Transverse colon (tissue), 4 donors: Measurements from ENCODE around the gene ZNF431. TPM values are rescaled to one million over a fixed set of nuclear protein-coding genes. Genes with fewer than 3 reads are reported as not detected.

Source experiments
- DNase-seq: peaks from one replicate; pipeline ENCODE4 v3.0.0-alpha.2; 2019
- H3K27ac ChIP-seq, 4 donors: fragments of 200-600 bp; sonication (generic); 2 replicates each; pipeline ENCODE4 v1.5.1; 2016 to 2018; ENCODE audit warnings: inconsistent platforms in 4 of 4
- H3K27me3 ChIP-seq: fragments of 200-600 bp; sonication (generic); 2 replicates; pipeline ENCODE4 v1.5.1; 2017; ENCODE audit warnings: inconsistent platforms
- H3K36me3 ChIP-seq, 4 donors: fragments of 200-600 bp; sonication (generic); 2 replicates each; pipeline ENCODE4 v1.5.1; 2017 to 2019; ENCODE audit warnings: inconsistent platforms in 4 of 4
- H3K4me1 ChIP-seq, 4 donors: fragments of 200-600 bp; sonication (generic); 2 replicates each; pipeline ENCODE4 v1.5.1; 2017 to 2020; ENCODE audit warnings: inconsistent platforms in 4 of 4
- H3K4me3 ChIP-seq, 4 donors: fragments of 200-600 bp; sonication (generic); 1 replicate in 1 of 4; 2 replicates in 3 of 4; pipeline versions ENCODE4 v1.5.1 to v1.6.1; 2017 to 2019; ENCODE audit warnings: inconsistent platforms in 4 of 4
- H3K9me3 ChIP-seq, 2 donors: fragments of 200-600 bp; sonication (generic); 2 replicates each; pipeline ENCODE4 v1.5.1; 2017 to 2019; ENCODE audit warnings: inconsistent platforms in 2 of 2
- EP300 ChIP-seq: sonication (generic); formaldehyde crosslinking; IDR thresholded peaks from one replicate; pipeline ENCODE4 v1.6.1; 2017; ENCODE audit warnings: antibody characterized with exemption, low read depth
- POLR2A ChIP-seq: fragments of 450-650 bp; IDR thresholded peaks from one replicate; pipeline ENCODE4 v1.6.1; 2016; ENCODE audit warnings: antibody characterized with exemption, mild to moderate bottlenecking, moderate library complexity
- POLR2AphosphoS5 ChIP-seq, 3 donors: sonication (generic); formaldehyde crosslinking; IDR thresholded peaks; one replicate each; pipeline ENCODE4 v1.6.1; 2016; ENCODE audit warnings: antibody characterized with exemption in 3 of 3
- WGBS, 2 donors: methylation state at CpG; one replicate each; pipeline ENCODE4 v1.1.5; 2018; ENCODE audit warnings: low coverage in 1 of 2; 5-methylcytosine and 5-hydroxymethylcytosine counted together
- in situ Hi-C, 4 donors: fragments of 200-750 bp; cut with MboI; loops; one replicate each; pipeline versions ENCODE4 v1.15.0 to v1.15.1; 2017; ENCODE audit warnings: low sequenced_read_pairs in 3 of 4, low pct_ligation_motif_present in 1 of 4, low pct_unique_long_range_greater_than_20kb in 1 of 4
- intact Hi-C: fragments of 100-400 bp; cut with DNase I; formaldehyde crosslinking; loops from one replicate; pipeline ENCODE4 v1.15.1; 2023; ENCODE audit warnings: low total_unique reads
- total RNA-seq, 4 donors: library from RNA; depleted of rRNA; stranded (reverse); fragments of >200 nt; gene quantifications; one replicate each; pipeline ENCODE4 v1.1.0, GENCODE V29; 2016
- TF ChIP-seq, protein P1 (sequence below), 5 experiments: fragments of 200-600 bp in 3 of 5; fragments of 450-650 bp in 2 of 5; sonication (generic) in 3 of 5; IDR thresholded peaks; 1 replicate in 2 of 5; 2 replicates in 3 of 5; pipeline ENCODE4 v1.5.1; 2016 to 2017; ENCODE audit warnings: antibody characterized with exemption in 5 of 5, inconsistent platforms in 3 of 5, mild to moderate bottlenecking in 2 of 5, moderate library complexity in 1 of 5

The ZNF431 gene
- 10 to 100 TPM in 3 of 4 donors, 1 to 10 TPM in 1; 7.4 to 18.0 (median 17.4) TPM for total RNA-seq

DNA sequence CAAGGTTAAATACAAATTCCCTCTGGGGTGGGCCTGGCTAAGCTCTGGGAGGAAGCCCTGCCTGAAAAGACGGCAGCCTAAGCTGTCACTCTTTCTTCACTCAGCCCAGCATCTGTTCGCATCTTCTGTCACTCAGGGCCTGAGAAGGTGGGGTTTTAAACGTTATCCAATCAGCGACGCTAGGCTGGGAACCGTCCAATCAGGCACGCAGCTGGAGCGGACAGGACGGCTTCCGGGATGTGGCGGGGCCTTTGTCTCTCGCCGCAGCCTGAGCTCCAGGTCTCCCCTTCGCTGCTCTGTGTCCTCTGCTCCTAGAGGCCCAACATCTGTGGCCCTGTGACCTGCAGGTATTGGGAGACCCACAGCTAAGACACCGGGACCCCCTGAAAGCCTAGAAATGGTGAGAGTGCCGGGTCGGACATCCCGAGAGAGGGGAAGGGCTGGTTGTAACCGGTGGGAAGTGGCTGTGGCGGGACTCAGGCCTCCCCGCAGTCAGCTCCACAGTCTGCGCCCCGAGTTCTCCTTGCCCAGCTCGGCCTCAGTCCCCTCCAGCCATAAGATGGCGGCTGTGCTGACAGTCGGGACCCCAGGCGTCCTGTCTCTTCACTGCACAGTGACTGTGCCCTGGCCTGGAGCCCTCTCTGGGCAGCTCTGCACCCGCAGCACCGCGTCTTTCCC is at the start of gene ZNF431:
TSS of gene ZNF431 (plus strand) at position 254 of the 678 bp plus-strand sequence. CDS start at position 398, 144 bp downstream.
- Histone ChIP-seq H3K27ac (peak within 1 kb of the TSS; percentile 74 to 87 (median 81)), H3K4me3 (peak within 1 kb of the TSS; percentile 52 to 80 (median 68)), H3K27me3 (no peaks in the 10 kb centered on the region), H3K4me1 (peaks cover 0 to 12% (median 6%) of the 10 kb centered on the region in 4 donors), H3K9me3 (no peaks in the 10 kb centered on the region), H3K36me3 (peaks cover 0 to 19% (median 2%) of the 10 kb centered on the region in 4 donors)
- TF ChIP-seq POLR2A, result peak; percentile 76
- TF ChIP-seq, protein P1, sequence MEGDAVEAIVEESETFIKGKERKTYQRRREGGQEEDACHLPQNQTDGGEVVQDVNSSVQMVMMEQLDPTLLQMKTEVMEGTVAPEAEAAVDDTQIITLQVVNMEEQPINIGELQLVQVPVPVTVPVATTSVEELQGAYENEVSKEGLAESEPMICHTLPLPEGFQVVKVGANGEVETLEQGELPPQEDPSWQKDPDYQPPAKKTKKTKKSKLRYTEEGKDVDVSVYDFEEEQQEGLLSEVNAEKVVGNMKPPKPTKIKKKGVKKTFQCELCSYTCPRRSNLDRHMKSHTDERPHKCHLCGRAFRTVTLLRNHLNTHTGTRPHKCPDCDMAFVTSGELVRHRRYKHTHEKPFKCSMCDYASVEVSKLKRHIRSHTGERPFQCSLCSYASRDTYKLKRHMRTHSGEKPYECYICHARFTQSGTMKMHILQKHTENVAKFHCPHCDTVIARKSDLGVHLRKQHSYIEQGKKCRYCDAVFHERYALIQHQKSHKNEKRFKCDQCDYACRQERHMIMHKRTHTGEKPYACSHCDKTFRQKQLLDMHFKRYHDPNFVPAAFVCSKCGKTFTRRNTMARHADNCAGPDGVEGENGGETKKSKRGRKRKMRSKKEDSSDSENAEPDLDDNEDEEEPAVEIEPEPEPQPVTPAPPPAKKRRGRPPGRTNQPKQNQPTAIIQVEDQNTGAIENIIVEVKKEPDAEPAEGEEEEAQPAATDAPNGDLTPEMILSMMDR (IDR thresholded peaks at IDR 0.05), result no peak
- no peak for TF ChIP-seq EP300
- TF ChIP-seq POLR2AphosphoS5 (IDR thresholded peaks at IDR 0.05), result peak; percentile 70 to 80 (median 72)
- in situ Hi-C loops (loop anchor here in 1 of 4 donors (10.0 kb wide), 1 partner anchor 57 kb away; the partner anchor contains the start of gene ZNF714), intact Hi-C loops (loop anchor here (5.0 kb wide), 1 partner anchor 220 kb away; the partner anchor contains the start of gene ZNF85)
- peak; percentile 93 for DNase-seq
- WGBS, 2 donors, result 0% methylated on average over 1 to 21 of the region's 30 CpGs

DNA sequence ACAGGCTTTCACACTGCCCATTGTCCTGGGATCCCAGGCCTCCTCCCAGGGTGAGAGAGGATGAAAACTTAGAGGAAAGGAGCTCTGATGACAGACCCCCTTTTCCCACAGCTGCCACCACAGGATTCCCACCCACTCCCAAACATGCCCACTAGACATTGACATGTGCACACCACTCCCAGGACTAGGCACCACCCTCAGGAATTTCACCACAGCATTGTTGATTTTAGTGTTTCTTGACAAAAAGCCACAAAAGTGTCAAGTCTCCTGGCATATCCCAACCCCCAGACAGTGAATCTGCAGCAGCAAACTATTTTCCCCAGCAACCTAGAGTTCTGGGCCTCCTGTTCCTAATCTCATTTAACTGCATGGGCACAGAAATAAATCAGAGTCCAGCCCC is 49.7 kb upstream of the ZNF431 start:
- intact Hi-C loops (no loop called here), in situ Hi-C loops (loop anchor here in 2 of 4 donors (5.0 to 10.0 kb wide), 2 partner anchors 60 to 63 kb away; no protein-coding TSS in a partner anchor)
- Histone ChIP-seq H3K27ac (peak overlapping the region in 1 of 4 donors; percentile 29), H3K36me3 (no peaks in the 10 kb centered on the region), H3K4me3 (no peak overlapping the region), H3K4me1 (peaks cover 0 to 4% (median 0%) of the 10 kb centered on the region in 4 donors), H3K9me3 (no peaks in the 10 kb centered on the region), H3K27me3 (no peaks in the 10 kb centered on the region)
- DNase-seq, result no peak
- TF ChIP-seq EP300 (no peak), POLR2AphosphoS5 (IDR thresholded peaks at IDR 0.05) (no peak), POLR2A (no peak)
- TF ChIP-seq, protein P1 (IDR thresholded peaks at IDR 0.05), result no peak

DNA sequence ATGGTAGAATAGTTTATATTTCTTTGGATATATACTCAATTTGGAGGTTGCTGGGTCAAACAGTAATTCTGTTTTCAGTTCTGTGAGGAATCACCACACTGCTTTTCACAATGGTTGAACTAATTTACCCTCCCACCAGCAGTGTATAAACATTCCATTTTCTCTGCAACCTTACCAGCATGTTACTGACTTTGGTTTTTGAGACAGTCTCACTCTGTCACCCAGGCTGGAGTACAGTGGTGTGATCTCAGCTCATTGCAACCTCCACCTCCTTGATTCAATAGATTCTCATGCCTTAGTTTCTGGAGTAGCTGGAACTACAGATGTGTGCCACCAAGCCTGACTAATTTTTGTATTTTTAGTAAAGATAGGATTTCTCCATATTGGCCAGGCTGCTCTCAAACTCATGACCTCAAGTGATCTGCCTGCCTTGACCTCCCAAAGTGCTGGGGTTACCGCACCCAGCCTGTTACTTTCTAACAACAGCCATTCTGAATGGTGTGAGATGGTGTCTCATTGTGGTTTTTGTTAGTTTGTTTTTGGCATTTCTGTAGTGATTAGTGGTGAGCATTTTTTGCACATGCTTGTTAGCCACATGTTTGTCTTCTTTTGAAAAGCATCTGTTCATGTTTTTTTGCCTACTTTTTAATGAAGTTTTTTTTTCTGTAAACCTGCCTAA is 47.4 kb upstream of the ZNF431 start:
- intact Hi-C loops (no loop called here), in situ Hi-C loops (loop anchor here in 2 of 4 donors (5.0 to 10.0 kb wide), 2 partner anchors 58 to 60 kb away; no protein-coding TSS in a partner anchor)
- Histone ChIP-seq H3K27ac (no peak overlapping the region), H3K4me1 (peaks cover 0 to 4% (median 0%) of the 10 kb centered on the region in 4 donors), H3K4me3 (no peak overlapping the region), H3K36me3 (no peaks in the 10 kb centered on the region), H3K9me3 (no peaks in the 10 kb centered on the region), H3K27me3 (no peaks in the 10 kb centered on the region)
- WGBS, 2 donors, result 100% methylated on average over 1 of the region's 1 CpG; no CpG with 5 or more reads in 1 of the 2 donors
- no peak for DNase-seq
- TF ChIP-seq, protein P1 (IDR thresholded peaks at IDR 0.05), result no peak
- TF ChIP-seq POLR2AphosphoS5 (IDR thresholded peaks at IDR 0.05) (no peak), EP300 (no peak), POLR2A (no peak)

DNA sequence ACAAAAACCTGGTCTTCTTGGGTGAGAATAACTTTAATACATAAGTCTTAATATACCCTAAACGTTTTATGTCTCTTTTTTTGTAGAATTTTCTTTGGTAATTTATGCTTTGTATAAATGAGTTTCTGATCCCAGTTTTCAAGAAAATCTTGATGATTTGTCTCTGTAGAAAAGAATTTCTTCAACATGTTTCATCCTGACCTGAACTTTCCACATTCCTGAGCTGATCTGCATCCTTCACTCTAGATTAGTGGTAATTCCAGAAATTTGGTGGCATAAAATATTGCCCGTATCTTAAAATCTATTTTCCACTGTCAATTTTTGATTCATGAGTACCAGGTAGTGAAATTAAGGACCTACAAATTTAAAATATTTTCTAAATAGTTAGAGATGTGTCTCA is 43.5 kb upstream of the ZNF431 start:
- Histone ChIP-seq H3K9me3 (no peaks in the 10 kb centered on the region), H3K4me1 (no peaks in the 10 kb centered on the region), H3K27ac (no peak overlapping the region), H3K36me3 (no peaks in the 10 kb centered on the region), H3K4me3 (no peak overlapping the region), H3K27me3 (no peaks in the 10 kb centered on the region)
- intact Hi-C loops, result no loop called here
- WGBS, 2 donors, result 87 to 91% methylated on average over 2 of the region's 2 CpGs
- in situ Hi-C loops, result loop anchor here in 1 of 4 donors (10.0 kb wide), 1 partner anchor 57 kb away; no protein-coding TSS in a partner anchor
- TF ChIP-seq POLR2AphosphoS5 (IDR thresholded peaks at IDR 0.05), result no peak
- TF ChIP-seq EP300, result no peak
- no peak for TF ChIP-seq POLR2A
- TF ChIP-seq, protein P1 (IDR thresholded peaks at IDR 0.05), result no peak
- DNase-seq, result no peak
